ENCODE measurements around the gene UGT1A8.

UGT1A8 gene

GRCh38 chr2:233772153-233772552 lies 154.7 kb downstream of the UGT1A8 start:
- no peak for DNase-seq

- no peak for DNase-seq
Observed at GRCh38 chr2:233772583-233772982, 155.2 kb downstream of the UGT1A8 start.

- DNase-seq = no peak
Observed at GRCh38 chr2:233773854-233774253, 156.4 kb downstream of the UGT1A8 start.

- DNase-seq = no peak
Observed at GRCh38 chr2:233775414-233775813, 158.0 kb downstream of the UGT1A8 start.

- DNase-seq = no peak
Observed at GRCh38 chr2:233778030-233778429, 160.6 kb downstream of the UGT1A8 start, which contains the start of gene MROH2A. Gene MROH2A, plus strand, starts transcription at chr2:233778330. Its CDS starts 1,029 bp downstream, at chr2:233779359.

- DNase-seq = no peak
Observed at GRCh38 chr2:233779722-233780121, 162.3 kb downstream of the UGT1A8 start.

GRCh38 chr2:233780771-233781170 lies 163.3 kb downstream of the UGT1A8 start:
- DNase-seq = no peak

GRCh38 chr2:233789554-233789953 lies 172.1 kb downstream of the UGT1A8 start:
- no peak for DNase-seq

- no peak for DNase-seq
Observed at GRCh38 chr2:233791151-233791882, 173.9 kb downstream of the UGT1A8 start.

- DNase-seq = no peak
Observed at GRCh38 chr2:233791883-233792329, 174.5 kb downstream of the UGT1A8 start.

- DNase-seq = no peak
Observed at GRCh38 chr2:233792720-233793119, 175.3 kb downstream of the UGT1A8 start.

GRCh38 chr2:233793465-233794127 lies 176.2 kb downstream of the UGT1A8 start:
- no peak for DNase-seq

- no peak for DNase-seq
Observed at GRCh38 chr2:233794128-233794658, 176.8 kb downstream of the UGT1A8 start.

- DNase-seq = no peak
Observed at GRCh38 chr2:233795735-233796171, 178.3 kb downstream of the UGT1A8 start.

GRCh38 chr2:233796254-233796653 lies 178.8 kb downstream of the UGT1A8 start:
- DNase-seq = no peak

- DNase-seq = no peak
Observed at GRCh38 chr2:233798335-233799086, 181.1 kb downstream of the UGT1A8 start.

- DNase-seq = no peak
Observed at GRCh38 chr2:233799087-233799665, 181.7 kb downstream of the UGT1A8 start.

GRCh38 chr2:233799716-233800115 lies 182.3 kb downstream of the UGT1A8 start:
- no peak for DNase-seq

- no peak for DNase-seq
Observed at GRCh38 chr2:233800208-233800607, 182.8 kb downstream of the UGT1A8 start.

- no peak for DNase-seq
Observed at GRCh38 chr2:233801357-233802131, 184.1 kb downstream of the UGT1A8 start.

- no peak for DNase-seq
Observed at GRCh38 chr2:233802132-233802815, 184.8 kb downstream of the UGT1A8 start.
